Measurements from ENCODE around the gene DCTN2. TPM values are rescaled to one million over a fixed set of nuclear protein-coding genes. Genes with fewer than 3 reads are reported as not detected.
A peak's percentile ranks its signal among the peaks of the same experiment; 100 is the strongest.

Gene DCTN2
- total RNA-seq, 1 donor from 2014 or later, result 83.1 TPM

GRCh38 chr12:57550641-57551549, 3.9 kb upstream of the DCTN2 start:
- no peak for DNase-seq (ENCODE audit: low read depth in 2 of 2)

- no peak for DNase-seq (ENCODE audit: low read depth in 2 of 2)
These were observed 3.1 kb upstream of the DCTN2 start, which contains the start of gene KIF5A for GRCh38 chr12:57549909-57550640. KIF5A (plus strand) TSS chr12:57550044; CDS start chr12:57550272, 228 bp downstream.

- no peak for DNase-seq (ENCODE audit: low read depth in 2 of 2)
These were observed 2.4 kb upstream of the DCTN2 start for GRCh38 chr12:57549203-57549908.

GRCh38 chr12:57548488-57548887, 1.5 kb upstream of the DCTN2 start:
- no peak for DNase-seq (ENCODE audit: low read depth in 2 of 2)

GRCh38 chr12:57548013-57548315, 972 bp upstream of the DCTN2 start:
- no peak for DNase-seq (ENCODE audit: low read depth in 2 of 2)

- DNase-seq (ENCODE audit: low read depth in 2 of 2), result no peak
These were observed 458 bp upstream of the DCTN2 start for GRCh38 chr12:57547288-57548012.

- peak in 1 of 2 donors; percentile 27 for DNase-seq (ENCODE audit: low read depth in 2 of 2)
These were observed 1.1 kb downstream of the DCTN2 start for GRCh38 chr12:57545809-57546437.

GRCh38 chr12:57543581-57543980, 3.4 kb downstream of the DCTN2 start:
- DNase-seq (ENCODE audit: low read depth in 2 of 2), result peak; percentile 37 to 64

- no peak for DNase-seq (ENCODE audit: low read depth in 2 of 2)
These were observed 5.3 kb downstream of the DCTN2 start for GRCh38 chr12:57541717-57542116.

- DNase-seq (ENCODE audit: low read depth in 2 of 2), result peak in 1 of 2 donors; percentile 45
These were observed 6.0 kb downstream of the DCTN2 start for GRCh38 chr12:57541001-57541400.

- no peak for DNase-seq (ENCODE audit: low read depth in 2 of 2)
These were observed 7.7 kb downstream of the DCTN2 start for GRCh38 chr12:57539134-57539768.

- DNase-seq (ENCODE audit: low read depth in 2 of 2), result no peak
These were observed 10.4 kb downstream of the DCTN2 start for GRCh38 chr12:57536597-57536942.

- no peak for DNase-seq (ENCODE audit: low read depth in 2 of 2)
These were observed 11.0 kb downstream of the DCTN2 start for GRCh38 chr12:57535764-57536596.

- DNase-seq (ENCODE audit: low read depth in 2 of 2), result peak in 1 of 2 donors; percentile 44
These were observed 11.9 kb downstream of the DCTN2 start for GRCh38 chr12:57534991-57535543.

GRCh38 chr12:57534250-57534649, 12.7 kb downstream of the DCTN2 start:
- DNase-seq (ENCODE audit: low read depth in 2 of 2), result no peak

GRCh38 chr12:57533108-57533507, 13.9 kb downstream of the DCTN2 start:
- no peak for DNase-seq (ENCODE audit: low read depth in 2 of 2)

GRCh38 chr12:57531836-57532235, 15.2 kb downstream of the DCTN2 start:
- no peak for DNase-seq (ENCODE audit: low read depth in 2 of 2)

GRCh38 chr12:57530396-57531142, 16.4 kb downstream of the DCTN2 start:
- DNase-seq (ENCODE audit: low read depth in 2 of 2), result no peak

- DNase-seq (ENCODE audit: low read depth in 2 of 2), result no peak
These were observed 17.2 kb downstream of the DCTN2 start for GRCh38 chr12:57529831-57530230.

Data from lung microvascular endothelial cell (primary cell).